Activated naive CD8-positive, alpha-beta T cell treated with anti-CD3 and anti-CD28 coated beads, Interleukin-2, amount 10 ng/mL, durations not matched to agents 7 days and 5 days (primary cell): ENCODE measurements around the gene MAP4K4. TPM values are rescaled to one million over a fixed set of nuclear protein-coding genes. Genes with fewer than 3 reads are reported as not detected.

Source experiments
- ATAC-seq: fragments of 150-1000 bp; cut with Tn5 transposase; one replicate; pipeline ENCODE4 v1.10.0; 2021; ENCODE audit warnings: low read depth, moderate library complexity
- POLR2A ChIA-PET: fragments of 350-600 bp; sonication (Branson Sonifier 250); formaldehyde crosslinking; loops from one replicate; lab custom pipeline; 2021; ENCODE audit warnings: antibody characterized with exemption; lab: Charles Lee
- DNase-seq: peaks from one replicate; pipeline ENCODE4 v3.0.0; 2021
- H3K27ac Mint-ChIP-seq: one replicate; pipeline ENCODE4 v1.8.0; 2022; ENCODE audit warnings: mild to moderate bottlenecking, mixed read lengths
- H3K27me3 Mint-ChIP-seq: one replicate; pipeline ENCODE4 v1.8.0; 2022; ENCODE audit warnings: mild to moderate bottlenecking, moderate library complexity, mixed read lengths
- H3K36me3 Mint-ChIP-seq: one replicate; pipeline ENCODE4 v1.8.0; 2021; ENCODE audit warnings: mild to moderate bottlenecking, mixed read lengths
- H3K4me1 Mint-ChIP-seq: one replicate; pipeline ENCODE4 v1.8.0; 2021; ENCODE audit warnings: mixed read lengths
- H3K4me3 Mint-ChIP-seq: one replicate; pipeline ENCODE4 v1.8.0; 2022; ENCODE audit warnings: mild to moderate bottlenecking, moderate library complexity, mixed read lengths
- H3K9me3 Mint-ChIP-seq: one replicate; pipeline ENCODE4 v1.8.0; 2021; ENCODE audit warnings: mixed read lengths
- total RNA-seq, 2 experiments: library from RNA; stranded (reverse); gene quantifications; one replicate each; pipeline ENCODE4 v1.2.3, GENCODE V29; 2021

Gene MAP4K4
- total RNA-seq, 2 experiments from 2014 or later, result 79.8 to 84.5 TPM

DNA sequence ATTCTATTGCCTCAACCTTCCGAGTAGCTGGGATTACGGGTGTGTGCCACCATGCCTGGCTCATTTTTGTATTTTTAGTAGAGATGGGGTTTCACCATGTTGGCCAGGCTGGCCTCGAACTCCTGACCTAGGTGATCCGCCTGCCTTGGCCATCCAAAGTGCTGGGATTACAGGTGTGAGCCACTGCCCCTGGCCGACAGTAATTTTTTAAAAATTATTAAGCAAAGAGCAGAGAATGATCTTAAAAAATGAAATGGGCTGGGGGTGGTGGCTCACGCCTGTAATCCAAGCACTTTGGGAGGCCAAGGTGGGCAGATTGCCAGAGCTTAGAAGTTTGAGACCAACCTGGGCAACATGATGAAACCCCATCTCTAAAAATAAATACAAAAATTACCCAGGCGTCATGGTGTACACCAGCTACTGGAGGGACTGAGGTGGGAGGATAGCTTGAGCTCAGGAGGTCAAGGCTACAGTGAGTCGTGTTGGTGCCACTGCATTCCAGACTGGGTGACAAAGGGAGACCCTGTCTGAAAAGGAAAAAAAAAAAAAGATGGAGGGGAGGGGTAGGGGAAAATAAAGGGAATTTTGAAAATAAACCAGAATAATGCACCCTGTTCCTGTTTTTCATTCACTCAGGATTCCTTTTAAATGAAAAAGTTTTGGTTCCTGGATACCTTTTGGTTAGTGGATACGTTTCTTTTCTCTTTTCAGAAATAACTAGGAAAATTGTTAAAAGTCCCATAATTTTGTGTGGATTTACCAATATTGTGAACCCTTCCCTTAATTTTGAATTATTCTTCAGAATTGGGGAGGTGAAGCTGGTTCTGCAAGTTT lies 33.9 kb downstream of the MAP4K4 start:
- H3K4me1 Mint-ChIP-seq, result peaks cover 55% of the 10 kb centered on the region
- no peak for DNase-seq
- H3K4me3 Mint-ChIP-seq, result no peak overlapping the region
- H3K27ac Mint-ChIP-seq, result no peak overlapping the region
- ATAC-seq, result no peak
- H3K36me3 Mint-ChIP-seq, result peaks cover 5% of the 10 kb centered on the region
- POLR2A ChIA-PET, result interaction anchor here (1.3 to 2.2 kb wide), 2 partner anchors 11 to 25 kb away, joined by 3 to 7 read pairs; no protein-coding TSS in a partner anchor
- no peaks in the 10 kb centered on the region for H3K27me3 Mint-ChIP-seq
- no peaks in the 10 kb centered on the region for H3K9me3 Mint-ChIP-seq

GRCh38 chr2:101732199-101732598 lies 34.7 kb downstream of the MAP4K4 start:
- Mint-ChIP-seq H3K27me3 (no peaks in the 10 kb centered on the region), H3K36me3 (peaks cover 3% of the 10 kb centered on the region), H3K9me3 (no peaks in the 10 kb centered on the region), H3K4me3 (no peak overlapping the region), H3K4me1 (peaks cover 56% of the 10 kb centered on the region), H3K27ac (no peak overlapping the region)
- DNase-seq (no peak), ATAC-seq (no peak)
- POLR2A ChIA-PET, result interaction anchor here (1.3 kb wide), 1 partner anchor 11 kb away, joined by 3 read pairs; no protein-coding TSS in a partner anchor

GRCh38 chr2:101732773-101733256 lies 35.3 kb downstream of the MAP4K4 start:
- POLR2A ChIA-PET, result interaction anchor here (1.3 kb wide), 1 partner anchor 12 kb away, joined by 3 read pairs; no protein-coding TSS in a partner anchor
- H3K36me3 Mint-ChIP-seq, result peaks cover 3% of the 10 kb centered on the region
- H3K4me1 Mint-ChIP-seq, result peaks cover 57% of the 10 kb centered on the region
- no peak for ATAC-seq
- no peaks in the 10 kb centered on the region for H3K9me3 Mint-ChIP-seq
- H3K27ac Mint-ChIP-seq, result no peak overlapping the region
- H3K4me3 Mint-ChIP-seq, result no peak overlapping the region
- no peaks in the 10 kb centered on the region for H3K27me3 Mint-ChIP-seq
- DNase-seq, result no peak

DNA sequence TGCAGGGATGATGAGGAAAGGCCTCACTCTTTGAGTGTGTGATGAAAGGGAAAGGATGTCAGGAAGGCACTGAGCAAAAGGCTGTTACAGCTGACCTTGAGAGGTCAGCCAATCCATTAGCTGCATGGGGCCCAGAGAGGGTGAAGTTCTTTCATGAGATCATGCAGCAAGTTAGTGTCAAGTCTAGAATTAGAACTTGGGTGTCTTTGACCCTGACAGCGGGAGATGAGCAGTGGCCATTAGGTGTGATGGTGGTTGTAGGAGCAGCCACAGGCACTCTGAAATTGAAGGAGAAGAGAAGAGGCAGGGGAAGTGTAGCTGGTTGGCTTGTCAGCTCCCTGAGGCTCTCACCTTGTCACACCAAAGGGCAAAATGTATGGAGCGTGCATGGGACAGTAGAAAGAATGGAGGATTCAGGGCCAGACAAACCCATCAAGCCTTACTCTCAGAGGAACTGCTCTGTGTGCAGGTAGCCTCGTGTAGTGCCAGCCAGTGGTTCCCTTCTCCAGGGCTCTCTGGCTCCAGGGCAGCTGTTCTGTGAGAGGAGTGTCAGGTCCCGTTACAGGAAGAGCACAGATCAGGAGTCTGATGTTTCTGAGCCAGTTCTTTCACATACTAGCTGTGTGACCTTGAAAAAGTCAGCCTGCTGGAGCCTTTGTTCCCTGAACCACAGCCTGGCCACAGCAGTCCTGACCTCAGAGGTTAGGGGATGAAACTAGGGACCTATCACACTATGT lies 35.9 kb downstream of the MAP4K4 start:
- DNase-seq (no peak), ATAC-seq (no peak)
- Mint-ChIP-seq H3K4me3 (peak overlapping the region; percentile 0), H3K4me1 (peaks cover 54% of the 10 kb centered on the region), H3K36me3 (peaks cover 3% of the 10 kb centered on the region), H3K27ac (peak overlapping the region; percentile 23), H3K27me3 (no peaks in the 10 kb centered on the region), H3K9me3 (no peaks in the 10 kb centered on the region)
- POLR2A ChIA-PET, result no interaction called here

- H3K27ac Mint-ChIP-seq, result no peak overlapping the region
- H3K4me1 Mint-ChIP-seq, result peaks cover 49% of the 10 kb centered on the region
- H3K9me3 Mint-ChIP-seq, result no peaks in the 10 kb centered on the region
- POLR2A ChIA-PET, result no interaction called here
- H3K27me3 Mint-ChIP-seq, result no peaks in the 10 kb centered on the region
- no peak overlapping the region for H3K4me3 Mint-ChIP-seq
- H3K36me3 Mint-ChIP-seq, result peaks cover 4% of the 10 kb centered on the region
- DNase-seq (no peak), ATAC-seq (no peak)
Observed at GRCh38 chr2:101734505-101735165, 37.1 kb downstream of the MAP4K4 start.

GRCh38 chr2:101735166-101735533 lies 37.6 kb downstream of the MAP4K4 start:
- peaks cover 4% of the 10 kb centered on the region for H3K36me3 Mint-ChIP-seq
- POLR2A ChIA-PET, result no interaction called here
- DNase-seq (no peak), ATAC-seq (no peak)
- no peaks in the 10 kb centered on the region for H3K27me3 Mint-ChIP-seq
- H3K27ac Mint-ChIP-seq, result no peak overlapping the region
- H3K4me3 Mint-ChIP-seq, result no peak overlapping the region
- no peaks in the 10 kb centered on the region for H3K9me3 Mint-ChIP-seq
- H3K4me1 Mint-ChIP-seq, result peaks cover 44% of the 10 kb centered on the region

- Mint-ChIP-seq H3K4me1 (peaks cover 40% of the 10 kb centered on the region), H3K9me3 (no peaks in the 10 kb centered on the region), H3K4me3 (no peak overlapping the region), H3K36me3 (peaks cover 3% of the 10 kb centered on the region), H3K27ac (no peak overlapping the region), H3K27me3 (no peaks in the 10 kb centered on the region)
- no peak for DNase-seq
- no peak for ATAC-seq
- POLR2A ChIA-PET, result no interaction called here
Observed at GRCh38 chr2:101736233-101736632, 38.7 kb downstream of the MAP4K4 start.

DNA sequence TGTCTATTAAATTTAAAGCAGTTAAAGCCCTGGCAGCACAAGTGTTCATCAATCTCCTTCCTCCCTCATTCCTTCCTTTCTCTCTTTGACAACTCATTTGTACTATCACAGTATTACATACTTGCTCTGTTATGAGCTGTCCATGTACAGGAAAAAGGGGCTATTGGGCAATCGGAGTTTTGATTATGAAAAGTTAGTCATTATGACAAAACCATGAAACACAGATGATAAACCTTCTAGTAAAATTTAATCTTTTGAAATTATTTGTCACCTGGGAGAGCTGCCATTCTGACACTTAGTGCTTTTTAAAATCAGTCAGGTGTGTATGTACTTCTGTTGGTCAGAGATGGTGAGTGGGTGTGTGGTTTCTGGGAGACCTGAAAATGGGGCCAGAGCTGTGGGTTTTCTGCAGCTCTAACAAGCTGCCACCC lies 39.4 kb downstream of the MAP4K4 start:
- POLR2A ChIA-PET, result no interaction called here
- DNase-seq (no peak), ATAC-seq (no peak)
- Mint-ChIP-seq H3K36me3 (peaks cover 3% of the 10 kb centered on the region), H3K27me3 (no peaks in the 10 kb centered on the region), H3K9me3 (no peaks in the 10 kb centered on the region), H3K27ac (no peak overlapping the region), H3K4me1 (peaks cover 43% of the 10 kb centered on the region), H3K4me3 (no peak overlapping the region)

- POLR2A ChIA-PET, result no interaction called here
- Mint-ChIP-seq H3K4me1 (peaks cover 45% of the 10 kb centered on the region), H3K27ac (no peak overlapping the region), H3K27me3 (no peaks in the 10 kb centered on the region), H3K36me3 (peaks cover 3% of the 10 kb centered on the region), H3K4me3 (no peak overlapping the region), H3K9me3 (no peaks in the 10 kb centered on the region)
- no peak for ATAC-seq
- no peak for DNase-seq
Observed at GRCh38 chr2:101737478-101738255, 40.2 kb downstream of the MAP4K4 start.

- Mint-ChIP-seq H3K4me3 (no peak overlapping the region), H3K9me3 (no peaks in the 10 kb centered on the region), H3K4me1 (peaks cover 43% of the 10 kb centered on the region), H3K27ac (no peak overlapping the region), H3K36me3 (peaks cover 5% of the 10 kb centered on the region), H3K27me3 (no peaks in the 10 kb centered on the region)
- POLR2A ChIA-PET, result no interaction called here
- ATAC-seq (no peak), DNase-seq (no peak)
Observed at GRCh38 chr2:101738649-101739048, 41.1 kb downstream of the MAP4K4 start.

DNA sequence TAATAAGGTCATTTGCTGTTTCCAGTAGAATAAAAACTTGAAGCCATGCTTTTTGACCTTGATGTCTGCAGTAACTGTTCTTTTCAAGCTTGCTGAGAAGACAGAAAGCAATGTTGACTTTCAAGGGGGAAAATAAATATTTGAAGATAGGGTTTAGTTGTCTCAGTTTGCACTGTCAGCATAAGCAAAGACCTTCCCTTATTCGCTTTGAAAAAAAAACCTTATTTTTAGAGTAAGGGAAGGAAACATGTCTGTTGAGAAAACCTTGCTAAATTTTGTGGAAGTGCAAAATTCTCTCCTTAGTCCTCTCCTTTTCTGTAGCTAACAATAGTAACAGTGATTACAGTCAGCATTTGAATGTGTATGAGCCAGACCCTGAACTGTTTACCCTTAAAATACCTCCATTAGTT lies 43.1 kb downstream of the MAP4K4 start:
- no peak overlapping the region for H3K27ac Mint-ChIP-seq
- no peak for ATAC-seq
- H3K4me3 Mint-ChIP-seq, result no peak overlapping the region
- peaks cover 5% of the 10 kb centered on the region for H3K36me3 Mint-ChIP-seq
- no peaks in the 10 kb centered on the region for H3K27me3 Mint-ChIP-seq
- H3K9me3 Mint-ChIP-seq, result no peaks in the 10 kb centered on the region
- POLR2A ChIA-PET, result no interaction called here
- DNase-seq, result no peak
- H3K4me1 Mint-ChIP-seq, result peaks cover 46% of the 10 kb centered on the region

- DNase-seq (no peak), ATAC-seq (no peak)
- peak overlapping the region; percentile 27 for H3K27ac Mint-ChIP-seq
- H3K4me3 Mint-ChIP-seq, result no peak overlapping the region
- POLR2A ChIA-PET, result interaction anchor here (0.6 kb wide), 1 partner anchor 37 kb away, joined by 3 read pairs; no protein-coding TSS in a partner anchor
- H3K36me3 Mint-ChIP-seq, result peaks cover 5% of the 10 kb centered on the region
- H3K27me3 Mint-ChIP-seq, result no peaks in the 10 kb centered on the region
- peaks cover 49% of the 10 kb centered on the region for H3K4me1 Mint-ChIP-seq
- no peaks in the 10 kb centered on the region for H3K9me3 Mint-ChIP-seq
Observed at GRCh38 chr2:101741775-101742520, 44.4 kb downstream of the MAP4K4 start.
